ENCODE measurements around the gene SLC3A2. TPM values are rescaled to one million over a fixed set of nuclear protein-coding genes. Genes with fewer than 3 reads are reported as not detected.
"Not testable (repeated sequence)": the region's sequence is repeated elsewhere in the genome, so short reads cannot be mapped to it uniquely, and the experiment has no call there.

SLC3A2 gene
- 29.9 TPM for polyA plus RNA-seq (ENCODE audit: insufficient read length)

DNA sequence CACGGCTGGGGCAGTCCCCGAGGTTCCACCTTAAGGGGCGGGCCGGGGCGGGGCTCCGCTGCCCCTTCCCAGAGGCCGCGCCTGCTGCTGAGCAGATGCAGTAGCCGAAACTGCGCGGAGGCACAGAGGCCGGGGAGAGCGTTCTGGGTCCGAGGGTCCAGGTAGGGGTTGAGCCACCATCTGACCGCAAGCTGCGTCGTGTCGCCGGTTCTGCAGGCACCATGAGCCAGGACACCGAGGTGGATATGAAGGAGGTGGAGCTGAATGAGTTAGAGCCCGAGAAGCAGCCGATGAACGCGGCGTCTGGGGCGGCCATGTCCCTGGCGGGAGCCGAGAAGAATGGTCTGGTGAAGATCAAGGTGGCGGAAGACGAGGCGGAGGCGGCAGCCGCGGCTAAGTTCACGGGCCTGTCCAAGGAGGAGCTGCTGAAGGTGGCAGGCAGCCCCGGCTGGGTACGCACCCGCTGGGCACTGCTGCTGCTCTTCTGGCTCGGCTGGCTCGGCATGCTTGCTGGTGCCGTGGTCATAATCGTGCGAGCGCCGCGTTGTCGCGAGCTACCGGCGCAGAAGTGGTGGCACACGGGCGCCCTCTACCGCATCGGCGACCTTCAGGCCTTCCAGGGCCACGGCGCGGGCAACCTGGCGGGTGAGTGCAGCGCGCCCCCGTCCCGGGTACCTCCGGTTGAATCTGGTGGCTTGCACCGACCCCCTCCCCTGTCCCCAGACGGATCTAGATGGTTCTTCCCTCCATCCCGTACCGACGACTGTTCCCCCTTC lies at the start of gene SLC3A2:
Gene SLC3A2 (plus strand): TSS at position 94 of the 776 bp plus-strand sequence. CDS start 128 bp downstream, at position 222.
- peak; percentile 53 for DNase-seq (ENCODE audit: low read depth)

DNA sequence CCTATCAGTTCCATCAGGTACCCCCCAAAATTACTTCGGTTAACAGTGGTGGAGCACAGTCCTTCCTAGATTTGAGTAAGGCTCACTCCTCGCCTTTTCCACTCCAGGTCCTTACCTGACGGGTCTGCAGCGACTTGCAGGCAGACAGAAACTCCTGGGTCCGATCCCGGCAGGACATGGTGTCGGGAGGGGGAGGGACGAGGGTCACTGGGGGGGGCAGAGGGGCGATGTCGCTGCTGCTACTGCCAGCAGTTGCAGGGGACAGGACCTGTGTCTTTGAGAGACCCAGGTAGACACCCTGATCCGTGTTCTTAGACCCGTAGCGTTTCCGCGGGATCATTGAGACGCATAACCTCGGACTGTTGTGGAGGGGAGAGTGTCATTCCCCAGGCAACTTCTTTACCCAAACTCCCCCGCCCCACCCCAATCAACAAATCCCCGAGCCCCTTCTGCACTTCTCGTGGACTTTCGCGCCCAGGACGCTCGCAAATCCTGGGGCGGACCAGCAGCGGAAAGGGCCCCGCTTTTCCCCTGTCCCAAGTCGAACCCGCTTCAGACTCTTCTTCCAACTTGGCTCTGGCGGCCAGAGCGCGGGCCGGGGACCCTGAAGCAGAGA lies 49.7 kb upstream of the SLC3A2 start:
- DNase-seq (ENCODE audit: low read depth), result no peak

- peak; percentile 93 for DNase-seq (ENCODE audit: low read depth)
Measured at GRCh38 chr11:62831520-62832335, 49.0 kb upstream of the SLC3A2 start, which contains the start of gene STX5. Gene STX5 (minus strand): TSS chr11:62832051. CDS start chr11:62831243, 808 bp downstream.

DNA sequence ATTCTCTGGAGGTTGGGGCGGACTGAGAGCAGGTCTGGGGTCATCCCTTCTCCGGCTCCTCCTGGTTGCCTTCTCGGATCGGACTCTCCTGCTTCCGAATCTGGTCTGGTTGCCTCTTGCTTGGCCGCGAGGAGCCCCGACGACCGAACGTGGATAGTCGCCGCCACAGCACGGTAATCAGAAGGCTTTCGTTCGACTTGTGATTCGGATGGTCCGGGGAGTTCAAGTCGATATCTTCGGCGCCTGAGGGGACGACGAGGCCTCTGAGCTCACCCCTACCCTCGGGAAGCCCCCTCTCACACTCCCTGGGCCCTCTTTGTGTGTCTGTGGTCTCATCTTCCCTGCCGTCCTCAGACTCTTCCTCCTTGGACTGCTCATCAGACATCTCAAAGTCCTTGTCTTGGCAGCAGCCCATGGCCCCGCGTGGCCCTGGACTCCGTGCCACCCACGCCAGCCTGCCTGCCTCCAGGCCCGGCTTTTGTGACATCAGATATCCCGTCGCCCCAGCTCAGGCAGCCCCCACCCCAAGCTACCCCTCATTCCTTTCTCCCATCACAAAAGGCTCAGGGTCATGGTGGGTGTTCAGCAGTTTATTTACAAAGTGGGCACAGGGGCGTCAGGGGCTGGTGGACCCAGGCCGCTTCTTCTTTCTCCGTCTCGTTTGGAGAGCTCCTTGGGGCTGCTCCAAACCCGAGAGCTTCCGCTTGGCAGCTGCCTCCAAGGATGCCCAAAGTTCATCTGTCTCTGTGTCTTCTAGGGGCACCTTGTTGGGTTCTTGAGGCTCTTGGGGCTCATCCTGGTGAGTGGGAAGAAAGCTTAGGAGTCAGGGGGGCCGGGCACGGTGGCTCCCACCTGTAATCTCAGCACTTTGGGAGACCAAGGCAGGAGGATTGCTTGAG lies 48.1 kb upstream of the SLC3A2 start, which contains the start of gene TEX54:
Gene TEX54 (minus strand): TSS at position 506 of the 899 bp plus-strand sequence.
- no peak for DNase-seq (ENCODE audit: low read depth)

DNA sequence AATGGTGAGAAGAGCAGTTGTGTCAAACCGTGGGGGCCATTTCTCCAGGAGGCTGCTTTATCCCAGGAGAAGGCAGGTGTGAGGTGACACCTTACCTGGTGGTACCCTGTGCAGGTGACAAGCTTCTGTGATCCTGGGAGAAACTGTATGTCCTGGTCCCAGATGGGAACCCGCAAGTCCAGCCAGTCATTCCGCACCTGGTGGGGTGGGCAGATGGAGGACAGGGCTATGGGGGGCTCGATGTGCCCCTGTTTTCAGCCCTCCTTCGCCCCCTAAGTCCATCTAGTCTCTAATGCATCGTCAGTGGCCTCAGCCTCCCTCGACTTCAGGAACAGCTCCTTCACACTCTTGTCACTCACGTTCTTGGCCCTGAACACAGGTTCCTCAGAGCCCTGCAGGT lies 45.4 kb upstream of the SLC3A2 start:
- no peak for DNase-seq (ENCODE audit: low read depth)

DNA sequence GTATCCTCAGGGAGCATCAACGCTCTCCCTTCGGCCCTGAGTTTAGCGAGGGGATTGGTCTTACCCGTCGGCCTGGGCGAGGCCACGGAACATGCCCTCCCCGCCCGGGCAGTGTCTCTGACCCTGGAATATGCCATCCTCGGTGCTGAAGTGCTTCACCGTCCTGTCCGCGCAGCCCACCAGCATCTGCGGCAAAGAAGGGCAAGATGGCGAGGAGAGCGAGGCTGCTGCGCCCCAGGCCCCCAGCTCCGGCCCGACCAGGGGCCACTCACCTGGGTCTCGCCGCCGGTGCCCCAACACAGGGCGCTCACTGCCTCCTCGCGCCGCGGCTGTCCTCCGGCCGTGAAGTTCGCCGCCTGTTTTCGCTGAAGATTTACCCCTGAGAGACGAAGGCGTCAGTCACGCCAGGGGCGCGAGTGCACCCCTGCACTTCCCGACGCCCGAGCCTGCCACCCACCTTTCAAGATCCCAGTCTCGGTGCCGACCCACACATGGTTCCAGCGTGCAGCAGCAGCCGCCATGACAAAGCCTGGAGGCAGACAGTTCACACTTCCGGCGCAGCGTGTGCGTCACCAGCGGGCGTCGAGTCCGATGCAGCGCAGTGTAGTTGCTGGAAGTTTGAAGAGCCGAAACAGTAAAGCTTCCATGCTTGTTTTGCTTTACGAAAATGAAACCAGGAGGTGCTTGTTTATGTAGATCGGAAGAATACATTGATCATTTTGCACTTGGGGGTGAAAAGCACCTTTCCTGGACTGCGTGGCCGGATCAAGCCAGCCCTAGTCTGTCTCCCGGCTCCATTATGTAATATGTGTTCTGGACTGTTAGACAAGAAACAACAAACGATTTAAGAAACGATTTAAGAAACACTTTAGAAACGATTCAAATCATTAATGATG lies 41.4 kb upstream of the SLC3A2 start, which contains the start of gene WDR74:
Gene WDR74 (minus strand): TSS at position 541 of the 896 bp plus-strand sequence. CDS start 20 bp downstream, at position 521.
- DNase-seq (ENCODE audit: low read depth), result peak; percentile 90

DNA sequence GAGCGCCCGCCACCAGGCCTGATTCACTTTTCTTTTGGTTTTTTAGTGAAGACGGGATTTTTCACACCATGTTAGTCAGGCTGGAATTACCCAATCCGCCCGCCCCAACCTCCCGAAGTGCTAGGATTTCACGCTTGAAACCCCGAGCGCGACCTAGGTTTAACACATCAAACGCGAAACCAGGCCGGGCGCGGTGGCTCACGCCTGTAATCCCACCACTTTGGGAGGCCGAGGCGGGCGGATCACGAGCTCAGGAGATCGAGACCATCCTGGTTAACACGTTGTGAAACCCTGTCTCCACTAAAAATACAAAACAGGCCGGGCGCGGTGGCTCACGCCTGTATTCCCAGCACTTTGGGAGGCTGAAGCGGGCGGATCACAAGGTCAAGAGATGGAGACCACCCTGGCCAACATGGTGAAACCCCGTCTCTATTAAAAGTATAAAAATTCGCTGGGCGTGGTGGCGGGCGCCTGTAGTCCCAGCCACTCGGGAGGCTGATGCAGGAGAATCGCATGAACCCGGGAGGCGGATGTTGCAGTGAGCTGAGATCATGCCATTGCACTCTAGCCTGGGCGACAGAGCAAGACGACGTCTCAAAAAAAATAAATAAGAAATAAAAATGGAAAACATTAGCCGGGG lies 39.9 kb upstream of the SLC3A2 start:
- DNase-seq (ENCODE audit: low read depth), result not testable (repeated sequence)

DNA sequence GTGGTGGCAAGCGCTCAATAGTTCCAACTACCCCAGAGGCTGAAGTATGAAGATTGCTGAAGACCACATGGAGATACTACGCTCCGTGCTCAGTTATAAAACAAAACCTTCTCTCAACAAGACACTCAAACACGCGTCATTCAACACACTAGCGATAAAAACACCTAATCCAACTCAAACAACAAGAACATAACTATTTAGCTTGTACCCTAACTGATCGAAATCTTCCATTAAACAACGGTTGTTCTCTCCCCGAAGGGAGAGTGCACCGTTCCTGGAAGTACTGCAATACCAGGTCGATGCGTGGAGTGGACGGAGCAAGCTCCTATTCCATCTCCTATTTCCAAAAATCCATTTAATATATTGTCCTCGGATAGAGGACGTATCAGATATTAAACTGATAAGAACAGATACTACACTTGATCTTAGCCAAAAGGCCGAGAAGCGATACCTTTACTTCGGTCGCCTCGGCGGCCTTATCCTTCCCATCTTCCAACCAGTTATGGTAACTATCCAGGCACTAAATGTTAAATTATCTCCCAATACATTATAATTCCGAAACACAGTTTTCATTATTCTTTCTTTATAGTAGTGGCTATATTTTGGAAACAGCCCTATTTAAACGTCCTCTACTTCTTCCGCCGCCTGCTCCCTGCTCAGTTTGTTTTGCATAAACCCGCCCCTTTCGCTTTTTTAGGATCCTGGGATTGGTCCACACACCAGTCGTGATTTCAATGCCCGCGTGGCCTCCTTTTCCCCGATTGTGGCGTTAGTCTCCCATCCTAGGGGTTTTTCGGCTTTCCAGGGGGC lies 39.1 kb upstream of the SLC3A2 start:
- DNase-seq (ENCODE audit: low read depth), result peak; percentile 97

DNA sequence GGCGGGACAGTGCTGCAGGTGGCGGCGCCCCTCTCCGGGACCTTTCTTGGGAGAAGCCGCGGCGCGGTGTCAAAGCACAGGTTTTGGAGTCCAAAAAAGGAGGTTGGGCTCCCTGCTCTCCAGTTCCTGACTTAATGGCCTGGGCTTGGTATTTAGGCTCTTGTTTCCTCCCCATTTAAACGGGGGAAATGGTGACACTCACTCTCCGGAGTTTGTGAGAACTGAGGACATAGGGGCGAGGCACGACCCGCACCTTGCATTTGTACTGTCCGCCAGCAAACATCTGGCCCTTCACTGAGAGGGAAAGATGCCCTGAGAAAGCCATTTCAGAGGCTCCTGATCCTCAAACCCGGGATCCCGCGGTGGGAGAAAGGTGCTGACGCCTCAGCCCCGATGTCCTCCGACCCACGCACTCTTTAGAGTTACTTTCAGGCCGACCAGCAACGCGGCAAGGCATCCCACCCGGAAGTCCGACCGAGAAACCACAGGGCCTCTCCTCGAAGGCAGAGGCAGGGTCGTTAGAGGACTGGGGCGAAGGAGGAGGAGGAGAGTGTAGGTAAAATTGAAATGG lies 38.4 kb upstream of the SLC3A2 start:
- no peak for DNase-seq (ENCODE audit: low read depth)

- not testable (repeated sequence) for DNase-seq (ENCODE audit: low read depth)
Measured at GRCh38 chr11:62842891-62843290, 37.8 kb upstream of the SLC3A2 start.

DNA sequence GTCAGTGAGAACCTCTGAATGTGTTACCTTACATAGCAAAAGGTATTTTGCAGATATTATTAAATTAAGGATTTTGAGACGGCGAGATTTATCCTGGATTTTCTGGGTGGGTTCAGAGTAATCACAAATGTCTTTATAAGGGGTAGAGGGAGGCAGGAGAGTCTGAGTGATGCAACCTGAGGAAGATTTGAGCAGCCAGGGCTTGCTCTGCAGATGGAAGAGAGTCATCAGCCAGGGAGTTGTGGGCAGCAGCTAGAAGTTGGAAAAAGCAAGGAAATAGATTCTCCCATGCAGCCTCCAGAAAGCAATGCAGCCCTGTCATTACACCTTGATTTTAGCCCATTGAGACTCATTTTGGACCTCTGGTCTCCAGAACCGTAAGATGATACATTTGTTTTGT lies 37.2 kb upstream of the SLC3A2 start:
- no peak for DNase-seq (ENCODE audit: low read depth)

DNA sequence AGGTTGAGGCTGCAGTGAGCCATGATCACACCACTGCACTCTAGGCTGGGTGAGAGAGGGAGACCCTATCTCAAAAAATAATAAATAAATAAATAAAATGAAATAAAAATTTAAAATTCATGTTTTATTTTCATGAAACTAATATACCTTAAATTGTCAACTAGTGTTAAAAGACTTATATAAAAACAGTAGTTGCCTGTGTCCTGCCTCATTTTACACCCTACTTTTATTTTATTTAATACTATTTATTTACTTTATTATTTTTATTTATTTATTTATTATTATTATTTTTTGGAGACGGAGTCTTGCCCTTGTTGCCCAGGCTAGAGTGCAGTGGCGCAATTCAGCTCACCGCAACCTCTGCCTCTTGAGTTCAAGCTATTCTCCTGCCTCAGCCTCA lies 36.5 kb upstream of the SLC3A2 start:
- no peak for DNase-seq (ENCODE audit: low read depth)

- no peak for DNase-seq (ENCODE audit: low read depth)
Measured at GRCh38 chr11:62846177-62846576, 34.5 kb upstream of the SLC3A2 start.

DNA sequence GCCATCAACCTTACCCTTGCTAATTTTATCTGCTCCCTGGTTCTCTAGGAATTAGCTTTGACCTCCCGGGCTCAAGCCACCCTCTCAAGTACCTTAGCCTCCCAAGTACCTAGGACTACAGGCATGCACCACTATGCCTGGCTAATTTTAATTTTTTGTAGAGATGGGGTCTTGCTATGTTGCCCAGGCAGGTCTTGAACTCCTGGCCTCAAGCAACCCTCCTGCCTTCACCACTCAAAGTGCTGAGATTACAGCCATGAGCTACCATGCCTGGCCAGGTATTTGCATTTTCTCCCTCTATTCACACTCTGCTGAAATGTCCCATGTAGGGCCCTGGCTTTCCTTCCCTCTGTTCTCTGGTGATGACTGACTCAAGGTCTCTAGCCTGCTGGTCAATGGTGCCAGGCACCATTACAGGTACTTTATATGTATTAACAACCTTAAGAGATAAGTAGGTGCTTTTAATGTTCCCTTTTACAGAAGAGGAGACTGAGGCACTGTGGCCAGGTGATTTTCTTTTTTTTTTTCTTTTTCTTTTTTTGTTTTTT lies 32.9 kb upstream of the SLC3A2 start:
- no peak for DNase-seq (ENCODE audit: low read depth)

GRCh38 chr11:62850911-62851806 lies 29.5 kb upstream of the SLC3A2 start:
- no peak for DNase-seq (ENCODE audit: low read depth)

DNA sequence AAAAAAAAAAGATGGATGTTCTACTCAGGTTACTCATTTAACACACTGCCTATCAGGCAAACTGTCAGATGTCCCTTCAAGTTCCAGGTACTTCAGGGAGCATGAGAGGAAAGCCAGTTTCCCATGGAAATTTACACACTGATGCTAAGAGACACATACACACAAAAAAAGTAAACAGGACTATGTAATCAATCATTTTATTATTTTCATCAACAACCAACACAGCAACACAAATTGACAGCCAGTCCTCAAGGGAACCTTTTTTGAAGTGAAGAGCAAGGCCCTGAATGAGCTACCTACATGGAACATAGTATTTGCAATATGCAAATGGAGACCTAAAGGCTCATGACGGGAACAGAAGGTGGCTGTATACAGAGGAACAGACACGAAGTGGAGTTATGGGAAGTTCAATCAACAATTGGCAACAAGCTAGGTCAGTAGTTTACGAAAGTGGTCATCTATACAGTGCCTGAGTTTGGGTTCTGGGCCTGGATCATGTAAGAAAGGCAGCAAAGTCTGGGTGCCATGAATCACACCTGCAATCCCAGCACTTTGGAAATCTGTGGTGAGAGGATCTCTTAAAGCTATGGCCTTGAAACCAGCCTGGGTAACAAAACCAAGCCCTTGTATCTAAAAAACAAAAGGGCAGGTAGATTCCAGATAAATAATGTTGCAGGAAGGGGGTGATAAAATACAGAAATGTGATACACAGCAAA lies 28.7 kb upstream of the SLC3A2 start:
- DNase-seq (ENCODE audit: low read depth), result no peak

Data from forelimb muscle (tissue), 1 donor.